Loucy (cell line): ENCODE data around the gene TMPO.
"Not testable (repeated sequence)": the region's sequence is repeated elsewhere in the genome, so short reads cannot be mapped to it uniquely, and the experiment has no call there.

Source experiments
- H2AFZ ChIP-seq: fragments of 200-600 bp; sonication (generic); 2 replicates; pipeline ENCODE4 v1.6.0; 2016; ENCODE audit warnings: antibody characterized with exemption, mild to moderate bottlenecking, low read length, moderate library complexity
- H3F3A ChIP-seq: fragments of 200-600 bp; 2 replicates; pipeline ENCODE4 v1.6.0; 2016; ENCODE audit warnings: antibody characterized with exemption, low read depth, mild to moderate bottlenecking
- H3K27me3 ChIP-seq: fragments of 200-600 bp; sonication (generic); 2 replicates; pipeline ENCODE4 v1.6.1; 2014; ENCODE audit warnings: low read length, mild to moderate bottlenecking; ENCODE audit not compliant: insufficient read depth, poor library complexity, severe bottlenecking
- H3K36me3 ChIP-seq: fragments of 200-600 bp; sonication (generic); 2 replicates; pipeline ENCODE4 v1.6.1; 2016; ENCODE audit warnings: low read length; ENCODE audit not compliant: insufficient read depth
- H3K4me1 ChIP-seq: fragments of 200-600 bp; sonication (generic); 2 replicates; pipeline ENCODE4 v1.5.1; 2014; ENCODE audit warnings: low read length, mild to moderate bottlenecking; ENCODE audit not compliant: insufficient read depth, poor library complexity, severe bottlenecking
- H3K4me2 ChIP-seq: fragments of 200-600 bp; sonication (generic); 2 replicates; pipeline ENCODE4 v1.6.0; 2014; ENCODE audit warnings: antibody characterized with exemption, low read length, low read depth, mild to moderate bottlenecking; ENCODE audit not compliant: poor library complexity, severe bottlenecking
- H3K4me3 ChIP-seq: fragments of 200-600 bp; sonication (generic); 2 replicates; pipeline ENCODE4 v1.5.1; 2014; ENCODE audit warnings: low read length, mild to moderate bottlenecking, mixed read lengths; ENCODE audit not compliant: poor library complexity, severe bottlenecking
- H3K79me2 ChIP-seq: fragments of 200-600 bp; sonication (generic); 2 replicates; pipeline ENCODE4 v1.6.1; 2014; ENCODE audit warnings: low read length; ENCODE audit not compliant: insufficient read depth
- H3K9ac ChIP-seq: fragments of 200-600 bp; sonication (generic); 2 replicates; pipeline ENCODE4 v1.6.0; 2014; ENCODE audit warnings: mild to moderate bottlenecking, low read depth, low read length, moderate library complexity; ENCODE audit not compliant: poor library complexity, severe bottlenecking
- H3K9me2 ChIP-seq: fragments of 200-600 bp; sonication (generic); replicated peaks from 2 replicates; pipeline ENCODE4 v1.6.1; 2016; ENCODE audit warnings: low read depth, low read length, mixed read lengths
- H3K9me3 ChIP-seq: fragments of 200-600 bp; sonication (generic); 2 replicates; pipeline ENCODE4 v1.6.1; 2014; ENCODE audit warnings: mild to moderate bottlenecking, antibody characterized with exemption, low read length, low read depth; ENCODE audit not compliant: insufficient read depth
- H4K20me1 ChIP-seq: fragments of 200-600 bp; sonication (generic); 2 replicates; pipeline ENCODE4 v1.6.0; 2014; ENCODE audit warnings: antibody characterized with exemption, low read length, mild to moderate bottlenecking; ENCODE audit not compliant: insufficient read depth, poor library complexity, severe bottlenecking
- CTCF ChIP-seq: fragments of 200-600 bp; sonication (generic); conservative IDR thresholded peaks from 2 replicates; pipeline ENCODE4 v1.5.1; 2014; ENCODE audit warnings: mild to moderate bottlenecking, antibody characterized with exemption, low read length
- EZH2phosphoT487 ChIP-seq: fragments of 200-600 bp; IDR thresholded peaks from 2 replicates; pipeline ENCODE4 v1.6.1; 2018; ENCODE audit warnings: antibody characterized with exemption, mild to moderate bottlenecking, moderate library complexity, borderline replicate concordance

The TMPO gene

GRCh38 chr12:98593351-98594049 is 78.1 kb downstream of the TMPO start, which contains the start of gene SLC25A3:
Gene SLC25A3, plus strand, starts transcription at chr12:98593686. Its CDS starts 293 bp downstream, at chr12:98593979.
- H3K4me3 ChIP-seq, result peak within 1 kb of the TSS; percentile 85
- peaks cover 6% of the 10 kb centered on the region for H3K27me3 ChIP-seq
- H4K20me1 ChIP-seq, result peaks cover 50% of the 10 kb centered on the region
- peaks cover 56% of the 10 kb centered on the region for H3K79me2 ChIP-seq
- peaks cover 18% of the 10 kb centered on the region for H3K4me1 ChIP-seq
- TF ChIP-seq EZH2phosphoT487 (no peak), CTCF (no peak)
- H3K9me2 ChIP-seq, result no peaks in the 10 kb centered on the region
- peaks cover 31% of the 10 kb centered on the region for H3K36me3 ChIP-seq
- peak within 1 kb of the TSS; percentile 95 for H3K4me2 ChIP-seq
- H3K9ac ChIP-seq, result peak within 1 kb of the TSS; percentile 99
- H3K9me3 ChIP-seq, result no peaks in the 10 kb centered on the region
- no peaks in the 10 kb centered on the region for H3F3A ChIP-seq
- H2AFZ ChIP-seq, result peak within 1 kb of the TSS; percentile 97

DNA sequence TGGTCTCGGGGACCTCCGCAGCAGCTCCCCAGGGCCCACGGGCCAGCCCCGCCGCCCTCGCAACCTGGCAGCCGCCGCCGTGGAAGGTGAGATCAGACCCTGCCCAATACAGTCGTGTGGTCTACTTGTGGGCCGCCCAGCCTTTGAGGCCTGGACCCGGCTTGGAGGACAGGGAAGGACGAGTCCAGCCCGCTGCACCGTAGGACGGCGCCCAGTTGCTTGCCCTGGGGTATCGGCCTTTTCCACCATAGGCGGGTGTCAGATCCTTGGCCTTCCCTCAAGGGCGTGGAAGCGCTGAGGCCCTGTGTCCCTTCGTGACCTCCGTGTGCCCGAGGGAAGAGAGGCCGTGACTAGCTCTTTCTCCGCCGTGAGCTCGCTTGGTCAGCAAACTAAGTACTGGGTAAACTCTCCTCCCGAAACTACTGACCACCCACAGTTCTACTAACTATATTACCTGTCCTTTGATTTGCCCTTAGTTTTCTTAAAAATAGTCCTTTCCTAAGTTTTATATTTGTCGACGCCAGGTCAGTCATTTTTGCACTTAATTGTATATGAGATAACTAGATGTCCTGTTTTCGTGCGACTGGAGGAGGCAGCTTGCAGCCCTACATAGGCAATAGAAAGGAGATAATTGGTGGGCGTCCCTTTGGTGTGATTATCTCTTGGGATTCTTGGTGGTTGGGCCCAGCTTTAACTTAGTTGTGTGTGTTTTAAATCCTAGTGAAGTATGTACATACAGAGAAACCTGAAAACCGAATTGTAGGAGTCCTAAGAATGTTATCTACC is 78.9 kb downstream of the TMPO start:
- H3K4me1 ChIP-seq, result peaks cover 18% of the 10 kb centered on the region
- peaks cover 53% of the 10 kb centered on the region for H4K20me1 ChIP-seq
- H3K9ac ChIP-seq, result peak overlapping the region; percentile 99
- H3K79me2 ChIP-seq, result peaks cover 63% of the 10 kb centered on the region
- no peak overlapping the region for H2AFZ ChIP-seq
- TF ChIP-seq CTCF, result no peak
- no peak for TF ChIP-seq EZH2phosphoT487
- H3K4me3 ChIP-seq, result peak overlapping the region; percentile 85
- H3K27me3 ChIP-seq, result peaks cover 6% of the 10 kb centered on the region
- peak overlapping the region; percentile 95 for H3K4me2 ChIP-seq
- H3K36me3 ChIP-seq, result peaks cover 36% of the 10 kb centered on the region
- H3K9me3 ChIP-seq, result no peaks in the 10 kb centered on the region
- no peaks in the 10 kb centered on the region for H3K9me2 ChIP-seq
- no peaks in the 10 kb centered on the region for H3F3A ChIP-seq

- no peak for TF ChIP-seq EZH2phosphoT487
- TF ChIP-seq CTCF, result no peak
- H2AFZ ChIP-seq, result no peak overlapping the region
- H3K9ac ChIP-seq, result peak overlapping the region; percentile 99
- peak overlapping the region; percentile 85 for H3K4me3 ChIP-seq
- peak overlapping the region; percentile 95 for H3K4me2 ChIP-seq
- peaks cover 73% of the 10 kb centered on the region for H3K79me2 ChIP-seq
- H4K20me1 ChIP-seq, result peaks cover 62% of the 10 kb centered on the region
- no peaks in the 10 kb centered on the region for H3F3A ChIP-seq
- peaks cover 6% of the 10 kb centered on the region for H3K27me3 ChIP-seq
- peaks cover 18% of the 10 kb centered on the region for H3K4me1 ChIP-seq
- peaks cover 46% of the 10 kb centered on the region for H3K36me3 ChIP-seq
- H3K9me3 ChIP-seq, result no peaks in the 10 kb centered on the region
- H3K9me2 ChIP-seq, result no peaks in the 10 kb centered on the region
Measured at GRCh38 chr12:98595243-98595988, 80.0 kb downstream of the TMPO start.

- H3K4me3 ChIP-seq, result peak overlapping the region; percentile 85
- H3K9me2 ChIP-seq, H3K9me3 ChIP-seq, H2AFZ ChIP-seq, H3K27me3 ChIP-seq, H3F3A ChIP-seq: not testable (repeated sequence)
- H3K36me3 ChIP-seq, result peaks cover 65% of the 10 kb centered on the region
- peaks cover 18% of the 10 kb centered on the region for H3K4me1 ChIP-seq
- H3K4me2 ChIP-seq, result peak overlapping the region; percentile 95
- peaks cover 75% of the 10 kb centered on the region for H3K79me2 ChIP-seq
- H3K9ac ChIP-seq, result peak overlapping the region; percentile 99
- peaks cover 75% of the 10 kb centered on the region for H4K20me1 ChIP-seq
Measured at GRCh38 chr12:98597313-98597712, 81.9 kb downstream of the TMPO start.
